ENCODE data around the gene ZNF157. TPM values are rescaled to one million over a fixed set of nuclear protein-coding genes. Genes with fewer than 3 reads are reported as not detected.
A peak's percentile ranks its signal among the peaks of the same experiment; 100 is the strongest.
"Not testable (repeated sequence)": the region's sequence is repeated elsewhere in the genome, so short reads cannot be mapped to it uniquely, and the experiment has no call there.

ZNF157 gene
- total RNA-seq (2022) (not detected in 2 replicates), Bru-seq, nascent RNA (percentile 2 among the genes with signal in this experiment), BruChase-seq, experiment 1, labeled RNA remaining after a 6-hour chase (percentile 9 among the genes with signal in this experiment), BruChase-seq, experiment 2, labeled RNA remaining after a 2-hour chase (percentile 11 among the genes with signal in this experiment)
- long read RNA-seq: 0 reads

GRCh38 chrX:47370278-47370677 lies at the start of gene ZNF157:
Gene ZNF157, plus strand, starts transcription at chrX:47370578. Its CDS starts 91 bp downstream, at chrX:47370669.
- no TSS peak for BruUV-seq (replicated peaks)
- intact Hi-C loops (cut with micrococcal nuclease; ENCODE audit: unreplicated experiment): no loop called here
- CTCF ChIA-PET: no interaction called here
- peaks cover 4% of the 10 kb centered on the region for H3K9me3 Mint-ChIP-seq (ENCODE audit: low read depth, unreplicated experiment)
- H3K27me3 Mint-ChIP-seq (ENCODE audit: unreplicated experiment): no peaks in the 10 kb centered on the region
- H3K36me3 Mint-ChIP-seq (ENCODE audit: insufficient read depth, unreplicated experiment): peaks cover 5% of the 10 kb centered on the region
- no peak within 1 kb of the TSS for H3K27ac Mint-ChIP-seq (ENCODE audit: unreplicated experiment)
- TF ChIP-seq CTCF (IDR thresholded peaks at IDR 0.05; ENCODE audit: unreplicated experiment): no peak
- H3K4me3 Mint-ChIP-seq (ENCODE audit: low read depth, unreplicated experiment): no peak within 1 kb of the TSS
- H3K4me1 Mint-ChIP-seq (ENCODE audit: low read depth, unreplicated experiment): no peaks in the 10 kb centered on the region
- no peak for DNase-seq

GRCh38 chrX:47321386-47321785 lies 49.0 kb upstream of the ZNF157 start:
- no peaks in the 10 kb centered on the region for H3K4me1 Mint-ChIP-seq (ENCODE audit: low read depth, unreplicated experiment)
- no peak overlapping the region for H3K27ac Mint-ChIP-seq (ENCODE audit: unreplicated experiment)
- DNase-seq: no peak
- H3K9me3 Mint-ChIP-seq (ENCODE audit: low read depth, unreplicated experiment): no peaks in the 10 kb centered on the region
- intact Hi-C loops (cut with micrococcal nuclease; ENCODE audit: unreplicated experiment): no loop called here
- CTCF ChIA-PET: no interaction called here
- no peak for TF ChIP-seq CTCF (IDR thresholded peaks at IDR 0.05; ENCODE audit: unreplicated experiment)
- H3K36me3 Mint-ChIP-seq (ENCODE audit: insufficient read depth, unreplicated experiment): peaks cover 4% of the 10 kb centered on the region
- BruUV-seq (replicated peaks): no TSS peak
- no peaks in the 10 kb centered on the region for H3K27me3 Mint-ChIP-seq (ENCODE audit: unreplicated experiment)
- no peak overlapping the region for H3K4me3 Mint-ChIP-seq (ENCODE audit: low read depth, unreplicated experiment)

- no peaks in the 10 kb centered on the region for H3K27me3 Mint-ChIP-seq (ENCODE audit: unreplicated experiment)
- no peaks in the 10 kb centered on the region for H3K9me3 Mint-ChIP-seq (ENCODE audit: low read depth, unreplicated experiment)
These were observed 48.5 kb upstream of the ZNF157 start for GRCh38 chrX:47321823-47322371.

GRCh38 chrX:47327902-47328301 lies 42.5 kb upstream of the ZNF157 start:
- no TSS peak for BruUV-seq (replicated peaks)
- CTCF ChIA-PET: no interaction called here

More at GRCh38 chrX:47321823-47322371, 48.5 kb upstream of the ZNF157 start:
- DNase-seq: no peak
- H3K4me1 Mint-ChIP-seq (ENCODE audit: low read depth, unreplicated experiment): no peaks in the 10 kb centered on the region
- H3K4me3 Mint-ChIP-seq (ENCODE audit: low read depth, unreplicated experiment): no peak overlapping the region
- no peak for TF ChIP-seq CTCF (IDR thresholded peaks at IDR 0.05; ENCODE audit: unreplicated experiment)
- peaks cover 4% of the 10 kb centered on the region for H3K36me3 Mint-ChIP-seq (ENCODE audit: insufficient read depth, unreplicated experiment)
- CTCF ChIA-PET: no interaction called here
- intact Hi-C loops (cut with micrococcal nuclease; ENCODE audit: unreplicated experiment): no loop called here
- BruUV-seq (replicated peaks): no TSS peak
- no peak overlapping the region for H3K27ac Mint-ChIP-seq (ENCODE audit: unreplicated experiment)

GRCh38 chrX:47332729-47333128 lies 37.6 kb upstream of the ZNF157 start:
- H3K4me3 Mint-ChIP-seq (ENCODE audit: low read depth, unreplicated experiment); H3K9me3 Mint-ChIP-seq (ENCODE audit: low read depth, unreplicated experiment); DNase-seq; BruUV-seq (replicated peaks); H3K4me1 Mint-ChIP-seq (ENCODE audit: low read depth, unreplicated experiment); H3K27me3 Mint-ChIP-seq (ENCODE audit: unreplicated experiment); H3K36me3 Mint-ChIP-seq (ENCODE audit: insufficient read depth, unreplicated experiment); H3K27ac Mint-ChIP-seq (ENCODE audit: unreplicated experiment); intact Hi-C loops (cut with micrococcal nuclease; ENCODE audit: unreplicated experiment): not testable (repeated sequence)
- CTCF ChIA-PET: interaction anchor here (0.6 to 0.8 kb wide), 2 partner anchors 8 to 541 kb away, joined by 4 to 11 read pairs; no protein-coding TSS in a partner anchor

More at GRCh38 chrX:47327902-47328301, 42.5 kb upstream of the ZNF157 start:
- intact Hi-C loops (cut with micrococcal nuclease; ENCODE audit: unreplicated experiment): no loop called here
- H3K27me3 Mint-ChIP-seq (ENCODE audit: unreplicated experiment): no peaks in the 10 kb centered on the region
- no peaks in the 10 kb centered on the region for H3K36me3 Mint-ChIP-seq (ENCODE audit: insufficient read depth, unreplicated experiment)
- H3K9me3 Mint-ChIP-seq (ENCODE audit: low read depth, unreplicated experiment): no peaks in the 10 kb centered on the region
- no peak overlapping the region for H3K4me3 Mint-ChIP-seq (ENCODE audit: low read depth, unreplicated experiment)
- no peak for DNase-seq
- H3K27ac Mint-ChIP-seq (ENCODE audit: unreplicated experiment): no peak overlapping the region
- no peaks in the 10 kb centered on the region for H3K4me1 Mint-ChIP-seq (ENCODE audit: low read depth, unreplicated experiment)
- no peak for TF ChIP-seq CTCF (IDR thresholded peaks at IDR 0.05; ENCODE audit: unreplicated experiment)
